NCI-H2081 treated with DMSO at 0.1 percent for 48 hours (cell line): Measurements from ENCODE around the gene CD300LF.

ENCODE experiments used
- DNase-seq: peaks from one replicate; lab custom pipeline; 2025; lab: John Stamatoyannopoulos, UW

Gene CD300LF

DNA sequence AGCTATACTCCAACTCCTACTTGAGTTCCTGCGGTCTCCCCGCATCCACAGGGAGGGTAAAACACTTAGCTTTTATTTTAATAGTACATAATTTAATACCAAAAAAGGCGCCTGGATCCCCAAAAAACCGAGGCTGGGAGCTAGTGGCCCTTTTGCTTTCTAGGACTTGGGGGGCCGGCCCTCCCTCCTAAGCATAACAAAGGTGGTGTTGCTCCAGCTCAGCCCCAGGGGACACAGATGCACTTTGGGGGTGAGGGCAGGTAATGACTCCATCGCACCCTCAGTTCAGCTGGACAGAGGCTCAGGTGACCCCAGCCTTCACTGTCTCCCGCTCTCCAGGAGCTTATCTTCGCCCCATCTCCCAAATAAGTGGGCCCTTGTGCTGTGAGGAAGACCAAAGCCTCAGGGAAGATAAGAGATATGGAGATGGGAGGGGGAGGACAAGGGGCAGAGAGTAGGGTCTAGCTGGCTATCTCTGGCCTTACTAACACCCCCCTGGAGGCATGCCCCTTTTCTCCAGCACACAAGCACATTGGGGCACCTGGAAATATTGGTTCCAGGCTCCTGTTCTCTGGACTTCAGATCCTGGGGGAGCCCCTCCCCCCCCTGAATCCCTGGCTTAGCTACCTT is 32.9 kb upstream of the CD300LF start:
- DNase-seq: no peak

DNA sequence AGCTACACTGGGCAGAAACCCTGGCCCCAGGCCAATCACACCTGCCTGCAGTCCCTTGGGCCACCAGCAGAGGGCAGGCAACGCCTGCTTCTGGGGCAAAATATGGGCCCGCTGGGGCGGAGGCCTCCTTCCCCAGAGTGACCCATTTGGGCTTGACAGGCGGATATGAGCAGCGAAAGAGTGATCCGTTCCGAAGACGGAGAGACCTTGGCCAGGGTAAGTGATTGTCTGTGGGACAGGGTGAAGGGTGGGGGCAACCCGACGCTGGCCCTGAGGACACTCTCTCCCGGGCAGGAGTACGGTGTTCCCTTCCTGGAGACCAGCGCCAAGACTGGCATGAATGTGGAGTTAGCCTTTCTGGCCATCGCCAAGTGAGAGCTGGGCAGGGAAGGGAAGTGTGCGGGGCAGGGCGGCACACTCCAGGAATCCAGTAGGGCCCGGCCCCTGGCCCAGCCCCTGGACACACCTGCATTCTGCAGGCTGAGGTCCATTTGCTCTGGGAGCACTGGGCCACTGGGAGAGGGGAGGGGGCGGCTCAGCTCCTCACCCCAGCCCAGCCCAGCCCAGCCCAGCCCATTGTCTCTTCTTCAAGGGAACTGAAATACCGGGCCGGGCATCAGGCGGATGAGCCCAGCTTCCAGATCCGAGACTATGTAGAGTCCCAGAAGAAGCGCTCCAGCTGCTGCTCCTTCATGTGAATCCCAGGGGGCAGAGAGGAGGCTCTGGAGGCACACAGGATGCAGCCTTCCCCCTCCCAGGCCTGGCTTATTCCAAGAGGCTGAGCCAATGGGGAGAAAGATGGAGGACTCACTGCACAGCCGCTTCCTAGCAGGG is 32.2 kb upstream of the CD300LF start:
- DNase-seq: peak; percentile 6

DNA sequence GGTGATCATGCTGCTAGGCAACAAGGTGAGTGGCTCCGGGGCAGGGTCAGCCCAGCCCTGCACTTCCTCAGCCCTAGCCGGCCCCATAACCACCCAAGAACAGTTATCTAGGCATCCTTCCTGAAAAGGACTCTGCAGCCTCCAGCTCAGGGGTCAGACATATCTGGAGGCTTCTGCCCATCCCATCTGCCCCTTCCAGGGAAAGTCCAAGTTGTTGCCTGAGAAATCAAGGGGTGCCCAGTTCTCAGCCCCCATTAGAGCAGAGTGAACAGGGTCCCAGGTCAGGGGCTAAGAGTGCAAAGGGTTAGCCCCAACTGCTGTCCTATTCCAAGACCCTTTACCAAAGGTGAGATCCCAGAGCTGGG is 31.6 kb upstream of the CD300LF start:
- DNase-seq: no peak

DNA sequence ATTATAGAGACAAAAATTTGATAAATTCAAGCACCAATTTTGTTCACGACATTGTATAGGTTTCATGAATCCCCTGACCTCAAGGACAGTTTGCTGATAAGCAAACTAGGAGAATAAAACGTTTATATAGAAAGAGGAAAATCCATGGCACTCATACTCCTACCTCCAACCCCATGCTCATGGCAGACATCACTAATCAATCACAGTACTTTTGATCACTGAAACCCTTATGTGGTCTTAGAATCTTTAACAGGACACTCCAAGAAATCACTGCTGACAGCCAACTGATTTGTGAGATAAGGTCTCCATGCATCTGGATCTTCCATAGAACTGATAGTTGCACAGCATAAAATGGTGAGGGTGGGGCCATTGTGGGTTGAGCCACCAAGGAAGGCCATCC is 31.0 kb upstream of the CD300LF start:
- no peak for DNase-seq

DNA sequence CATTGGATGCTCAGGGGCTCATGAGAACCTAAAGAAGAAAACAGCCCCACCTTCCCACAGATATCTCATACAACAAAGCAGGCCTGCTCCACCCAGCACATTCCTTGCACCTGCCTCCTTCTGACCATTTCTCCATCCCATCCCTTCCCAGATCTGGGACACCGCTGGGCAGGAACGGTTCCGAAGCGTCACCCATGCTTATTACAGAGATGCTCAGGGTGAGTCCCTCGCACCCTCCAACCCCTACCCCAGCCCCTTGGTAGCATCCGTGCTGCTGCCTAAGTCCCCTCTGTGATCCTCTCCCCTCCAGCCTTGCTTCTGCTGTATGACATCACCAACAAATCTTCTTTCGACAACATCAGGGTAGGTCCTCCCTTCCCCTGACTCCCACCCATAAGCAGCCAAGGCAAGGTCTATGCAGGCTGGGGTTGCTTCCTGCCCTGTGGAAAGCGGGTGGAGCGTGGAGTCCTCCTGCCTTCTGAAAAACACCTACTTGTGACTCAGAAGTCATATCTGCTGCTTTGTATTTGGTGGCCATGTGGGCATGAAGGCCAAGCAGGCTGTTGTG is 30.3 kb upstream of the CD300LF start:
- DNase-seq: no peak

DNA sequence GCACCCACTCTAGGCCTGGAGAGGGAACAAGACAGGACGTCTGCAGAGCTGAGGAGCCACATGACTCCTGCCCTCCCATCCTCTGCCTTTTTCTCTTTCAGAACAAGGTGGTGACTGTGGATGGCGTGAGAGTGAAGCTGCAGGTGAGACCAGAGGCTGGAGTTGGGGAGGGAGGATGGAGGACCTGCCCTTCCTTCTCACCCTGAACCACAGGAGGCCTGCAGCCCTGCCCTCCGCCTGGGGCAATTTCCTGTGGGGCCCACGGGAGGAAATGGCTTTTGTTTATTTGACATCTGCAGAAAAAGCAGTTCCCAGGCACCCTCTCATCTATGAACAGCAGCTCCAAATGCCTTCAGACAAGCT is 29.4 kb upstream of the CD300LF start:
- no peak for DNase-seq

DNA sequence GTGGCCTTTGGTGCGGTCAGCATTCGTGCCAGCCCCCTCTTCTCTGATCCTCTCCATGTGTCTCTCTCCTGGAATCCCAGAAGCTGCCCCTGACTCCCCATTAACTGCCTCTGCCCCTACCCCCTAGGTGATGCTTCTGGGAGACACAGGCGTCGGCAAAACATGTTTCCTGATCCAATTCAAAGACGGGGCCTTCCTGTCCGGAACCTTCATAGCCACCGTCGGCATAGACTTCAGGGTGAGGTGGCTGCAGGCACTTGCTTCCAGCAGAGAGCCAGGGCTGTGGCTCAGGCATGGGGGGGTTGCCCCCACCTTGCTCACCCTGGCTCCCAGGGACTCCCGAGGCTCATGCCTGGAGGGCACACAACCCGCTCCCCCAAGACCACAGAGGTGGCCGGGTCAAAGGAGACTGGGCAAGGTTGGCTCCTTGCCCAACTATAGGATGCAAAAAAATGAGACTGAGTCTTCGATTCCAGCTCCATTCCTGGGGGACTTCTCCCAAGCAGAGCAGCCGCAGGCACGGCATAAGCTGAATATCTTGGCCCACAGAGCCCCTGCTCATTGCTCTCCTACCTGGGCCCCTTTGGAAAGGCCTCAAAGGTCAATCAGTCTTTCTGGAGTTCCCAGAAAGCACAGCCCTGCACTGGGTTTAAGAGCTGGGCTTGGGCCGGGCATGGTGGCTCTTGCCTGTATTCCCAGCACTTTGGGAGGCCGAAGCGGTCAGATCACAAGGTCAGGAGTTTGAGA is 28.1 kb upstream of the CD300LF start:
- no peak for DNase-seq

DNA sequence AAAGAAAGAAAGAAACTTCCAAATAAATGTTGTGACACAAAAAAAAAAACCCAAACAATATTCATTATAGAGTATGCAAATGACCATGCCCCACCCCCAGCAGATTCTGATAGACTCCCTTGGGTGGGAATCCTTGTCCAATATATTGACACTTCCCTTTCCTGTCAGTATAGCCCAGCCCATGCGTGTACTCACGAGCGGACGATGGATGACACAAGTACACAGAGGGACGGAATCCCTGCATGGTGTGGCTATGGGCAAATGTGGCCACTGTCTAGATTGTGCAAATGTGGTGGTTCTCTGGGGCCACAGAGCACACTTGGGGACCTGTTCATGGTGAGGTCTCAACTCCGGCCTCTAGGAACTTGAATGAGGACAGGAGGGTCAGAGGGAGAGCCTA is 27.4 kb upstream of the CD300LF start:
- no peak for DNase-seq

DNA sequence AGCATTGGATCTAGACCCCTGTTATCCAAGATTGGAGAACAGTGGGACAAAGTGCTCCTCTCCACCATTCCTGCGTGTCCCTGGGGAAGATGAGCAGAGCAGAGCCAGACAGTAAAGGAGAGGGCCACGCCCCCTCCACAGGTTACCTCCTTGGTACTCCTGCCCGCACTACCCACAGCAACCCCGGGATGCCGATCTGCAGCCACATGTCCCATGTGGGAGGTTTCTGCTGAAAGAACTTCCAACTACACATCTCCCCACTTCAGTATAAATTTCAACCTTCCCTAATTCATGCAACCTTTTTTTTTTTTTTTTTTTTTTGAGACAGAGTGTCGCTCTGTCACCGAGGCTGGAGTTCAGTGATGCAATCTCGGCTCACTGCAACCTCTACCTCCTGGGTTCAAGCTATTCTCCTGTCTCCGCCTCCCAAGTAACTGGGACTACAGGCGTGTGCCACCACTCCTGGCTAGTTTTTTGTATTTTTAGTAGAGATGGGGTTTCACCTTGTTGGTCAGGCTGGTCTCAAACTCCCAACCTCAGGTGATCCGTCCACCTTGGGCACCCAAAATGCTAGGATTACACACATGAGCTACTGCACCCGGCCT is 26.6 kb upstream of the CD300LF start:
- no peak for DNase-seq

DNA sequence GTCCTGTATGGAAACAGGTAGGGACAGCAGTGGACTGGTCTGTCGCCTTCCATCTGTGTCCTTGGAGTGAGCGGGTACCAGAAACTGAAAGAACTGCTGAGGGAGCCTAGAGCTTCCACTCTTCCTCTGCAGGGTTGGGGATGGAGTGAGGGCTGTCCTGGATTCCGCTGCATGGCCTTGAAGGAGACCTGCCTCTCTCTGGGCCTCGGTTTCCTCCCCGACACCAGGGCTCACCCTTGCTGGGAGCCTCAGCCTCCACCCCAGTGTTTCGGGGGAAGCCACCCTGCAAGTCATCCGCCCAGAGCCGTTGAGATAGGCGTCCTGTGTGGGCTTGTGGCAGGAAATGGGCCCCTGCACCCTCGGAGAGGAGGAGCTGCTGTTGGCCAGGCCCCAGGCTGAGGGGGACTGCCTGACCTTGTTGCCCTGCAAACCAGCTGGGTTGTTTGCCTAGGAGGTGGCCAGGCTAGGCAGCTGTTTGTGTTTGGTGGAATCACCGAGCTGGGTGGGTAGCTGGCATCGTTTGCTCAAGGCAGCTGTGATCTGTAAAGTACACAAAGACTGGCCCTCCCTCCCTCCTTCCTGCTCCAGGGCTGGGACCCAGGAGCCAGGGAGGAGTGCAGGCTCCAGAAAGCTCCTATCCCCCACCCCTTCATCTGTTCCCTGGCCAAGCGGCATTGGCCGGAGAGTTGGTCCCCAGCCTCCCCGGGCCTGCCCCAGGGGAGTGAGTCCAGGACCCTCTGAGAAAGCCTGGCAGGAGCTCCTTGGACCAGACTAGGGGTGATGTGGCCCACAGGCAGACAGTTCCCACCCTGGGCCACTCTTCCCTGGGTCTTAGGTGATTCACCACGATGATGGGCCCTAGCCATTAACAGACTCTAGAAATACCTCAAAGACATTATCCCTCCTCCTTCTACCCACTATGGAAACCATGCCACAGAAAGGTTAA is 25.6 kb upstream of the CD300LF start:
- no peak for DNase-seq

DNA sequence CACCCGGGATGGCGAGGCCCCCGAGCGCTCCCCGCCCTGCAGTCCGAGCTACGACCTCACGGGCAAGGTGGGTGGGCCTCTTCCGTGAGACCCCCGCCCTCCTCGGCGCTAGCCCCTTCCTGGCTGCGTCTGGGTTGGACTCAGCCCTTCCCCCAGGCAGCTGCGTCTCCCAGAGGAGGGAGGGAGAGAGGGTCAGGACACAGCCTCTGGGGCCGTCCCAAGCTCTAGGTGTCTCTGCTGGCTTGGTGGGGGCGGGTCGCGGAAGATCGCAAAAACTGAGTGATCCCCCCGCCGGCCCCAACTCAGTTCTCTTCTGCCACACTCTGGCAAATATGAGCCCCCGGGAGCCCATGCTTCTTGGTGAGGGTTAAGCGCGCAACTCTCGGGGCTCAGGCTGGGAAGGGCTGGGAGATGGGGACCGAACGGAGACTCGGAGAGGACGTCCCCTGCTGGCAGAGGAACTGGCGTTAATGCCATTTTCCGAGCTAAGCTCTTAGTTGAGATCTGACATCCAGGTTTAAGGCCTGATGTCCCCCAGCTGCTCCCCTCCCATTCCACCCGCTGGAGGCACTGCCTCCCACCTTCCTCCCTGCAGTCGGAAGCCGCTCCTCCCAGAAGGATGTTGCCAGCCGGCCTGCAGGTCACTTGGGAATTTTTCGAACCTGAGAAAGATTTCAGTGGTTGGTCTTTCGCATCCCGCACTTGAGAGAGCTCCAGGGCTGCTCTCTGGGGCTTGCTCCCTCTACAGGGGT is 24.8 kb upstream of the CD300LF start:
- DNase-seq: no peak

DNA sequence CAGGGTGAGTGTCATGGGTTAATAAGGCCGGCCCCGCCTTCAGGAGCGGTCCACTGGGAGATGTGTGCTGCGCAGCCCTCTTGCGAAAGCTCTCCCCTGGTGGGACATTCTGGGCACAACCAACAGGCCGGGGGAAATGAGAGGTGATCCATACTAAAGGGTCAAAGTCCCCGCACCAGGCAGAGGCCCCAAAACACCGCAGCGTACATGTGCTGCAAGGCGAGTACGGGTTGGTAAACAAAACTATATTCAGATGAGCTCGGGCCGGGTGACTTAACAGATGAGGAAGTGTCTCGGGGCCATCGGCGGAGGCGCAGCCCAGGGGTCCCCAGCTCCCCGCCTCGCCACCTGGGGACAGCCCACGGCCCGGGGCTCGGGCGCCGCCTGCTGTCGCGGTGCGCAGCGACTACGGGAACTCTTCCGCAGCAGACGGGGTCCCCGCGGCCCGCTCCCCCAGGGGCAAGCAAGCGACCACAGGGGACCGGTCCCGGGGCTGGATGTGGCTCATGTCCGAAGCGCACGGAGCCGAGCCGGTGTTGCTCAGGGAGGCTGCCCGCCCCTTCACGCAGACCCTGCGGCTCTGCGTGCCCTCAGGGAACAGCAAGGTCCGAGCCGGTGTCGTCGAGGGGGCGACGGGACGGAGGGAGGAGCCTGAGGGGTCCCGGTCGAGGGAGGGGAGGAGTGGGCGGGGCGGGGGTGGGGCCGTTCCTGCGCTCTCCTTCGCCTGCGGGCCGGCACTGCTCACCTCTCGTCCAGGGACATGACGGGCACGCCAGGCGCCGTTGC is 24.0 kb upstream of the CD300LF start, which contains the start of gene RAB37:
RAB37 (plus strand) TSS at position 744 of the 786 bp plus-strand sequence; CDS start at position 761, 17 bp downstream.
- DNase-seq: no peak

DNA sequence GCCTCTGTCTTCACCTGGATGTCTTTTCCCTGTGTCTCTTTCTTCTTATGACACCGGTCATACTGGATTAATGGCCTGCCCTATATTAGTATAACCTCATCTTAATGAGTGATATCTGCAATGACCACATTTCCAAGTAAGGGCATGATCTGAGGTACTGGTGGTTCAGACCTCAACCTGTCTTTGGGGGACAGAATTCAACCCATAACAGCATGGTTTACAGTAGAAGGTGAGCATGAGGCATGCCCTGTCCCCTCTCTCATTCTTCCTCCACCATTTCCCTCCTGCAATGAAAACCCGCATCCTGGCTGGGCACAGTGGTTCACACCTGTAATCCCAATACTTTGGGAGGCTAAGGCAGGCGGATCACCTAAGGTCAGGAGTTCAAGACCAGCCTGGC is 21.5 kb upstream of the CD300LF start:
- DNase-seq: no peak

DNA sequence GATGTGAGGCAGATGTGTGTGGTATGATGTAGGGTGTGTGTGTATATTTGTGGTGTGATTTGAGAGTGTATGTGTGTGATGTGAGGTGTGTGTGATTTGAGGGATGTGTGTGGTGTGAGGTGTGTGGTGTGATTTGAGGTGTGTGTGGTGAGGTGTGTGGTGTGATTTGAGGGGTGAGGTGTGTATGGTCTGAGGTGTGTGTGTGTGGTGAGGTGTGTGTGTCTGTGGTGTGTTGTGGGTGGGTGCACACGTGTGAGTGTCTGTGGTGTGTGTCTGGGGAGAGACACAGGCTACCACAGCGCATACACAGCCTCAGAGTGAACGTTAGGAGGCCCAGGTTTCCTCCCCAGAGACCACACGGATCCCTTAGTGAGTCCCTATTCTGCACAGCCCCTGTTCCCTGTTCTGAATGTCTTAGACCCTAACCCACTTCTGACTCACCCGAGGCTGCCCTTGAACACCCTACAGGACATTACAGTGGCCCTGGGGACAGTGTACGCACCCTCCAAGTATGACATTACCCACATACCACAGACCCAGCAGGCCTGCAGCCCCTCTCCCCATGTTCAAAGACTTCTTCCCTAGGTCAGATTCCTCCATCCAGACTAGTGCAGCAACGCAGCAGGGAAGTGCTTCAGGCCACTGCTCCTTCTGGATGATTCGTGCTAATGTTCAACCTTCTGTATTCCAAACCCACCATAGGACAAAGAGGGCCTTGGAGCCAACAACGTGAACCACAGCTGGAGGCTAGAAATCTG is 20.8 kb upstream of the CD300LF start:
- no peak for DNase-seq

DNA sequence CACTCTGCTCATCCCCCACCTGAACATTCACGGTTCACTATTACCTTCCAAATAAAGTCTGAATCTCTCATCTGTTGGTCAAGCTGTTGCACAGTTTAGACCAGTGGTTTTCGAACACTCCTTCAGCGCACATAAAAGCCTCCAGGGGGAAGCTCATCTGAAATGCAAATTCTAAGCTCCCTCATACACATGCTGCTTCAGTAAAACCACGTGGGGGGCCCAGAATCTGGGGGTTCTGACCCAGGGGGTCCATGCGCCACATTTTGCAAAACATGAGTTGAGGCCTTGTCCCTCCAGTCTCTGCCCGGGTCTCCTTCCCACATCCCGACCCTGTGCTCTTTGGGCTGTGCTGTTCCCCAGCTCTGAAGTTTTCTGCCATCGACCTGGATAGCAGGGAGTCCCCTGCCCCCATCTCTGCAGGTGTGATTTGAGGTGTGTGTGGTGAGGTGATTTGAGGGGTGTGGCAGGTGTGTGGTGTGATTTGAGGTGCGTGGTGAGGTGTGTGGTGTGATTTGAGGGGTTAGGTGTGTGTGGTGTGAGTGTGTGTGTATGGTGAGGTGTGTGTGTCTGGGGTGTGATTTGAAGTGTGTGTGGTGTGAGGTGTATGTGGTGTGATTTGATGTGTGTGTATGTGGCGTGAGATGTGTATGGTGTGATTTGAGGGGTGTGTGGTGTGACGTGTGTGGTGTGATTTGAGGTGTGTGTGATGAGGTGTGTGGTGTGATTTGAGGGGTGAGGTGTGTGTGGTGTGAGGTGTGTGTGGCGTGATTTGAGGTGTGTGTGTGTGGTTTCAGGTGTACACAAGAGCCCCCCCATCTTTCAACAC is 19.5 kb upstream of the CD300LF start:
- DNase-seq: no peak

DNA sequence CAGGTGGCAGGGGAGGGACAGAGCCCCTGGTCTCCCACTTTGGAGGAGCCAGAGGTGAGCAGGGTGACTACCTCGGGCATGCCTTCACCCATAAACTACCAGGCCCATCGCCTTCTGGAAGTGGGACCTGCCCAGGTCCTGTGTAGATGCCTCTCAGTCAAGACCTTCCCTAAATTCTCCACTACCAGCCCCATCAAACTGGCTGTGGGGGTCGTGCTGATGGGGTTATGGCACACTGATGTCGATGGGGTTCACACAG is 18.6 kb upstream of the CD300LF start:
- no peak for DNase-seq

DNA sequence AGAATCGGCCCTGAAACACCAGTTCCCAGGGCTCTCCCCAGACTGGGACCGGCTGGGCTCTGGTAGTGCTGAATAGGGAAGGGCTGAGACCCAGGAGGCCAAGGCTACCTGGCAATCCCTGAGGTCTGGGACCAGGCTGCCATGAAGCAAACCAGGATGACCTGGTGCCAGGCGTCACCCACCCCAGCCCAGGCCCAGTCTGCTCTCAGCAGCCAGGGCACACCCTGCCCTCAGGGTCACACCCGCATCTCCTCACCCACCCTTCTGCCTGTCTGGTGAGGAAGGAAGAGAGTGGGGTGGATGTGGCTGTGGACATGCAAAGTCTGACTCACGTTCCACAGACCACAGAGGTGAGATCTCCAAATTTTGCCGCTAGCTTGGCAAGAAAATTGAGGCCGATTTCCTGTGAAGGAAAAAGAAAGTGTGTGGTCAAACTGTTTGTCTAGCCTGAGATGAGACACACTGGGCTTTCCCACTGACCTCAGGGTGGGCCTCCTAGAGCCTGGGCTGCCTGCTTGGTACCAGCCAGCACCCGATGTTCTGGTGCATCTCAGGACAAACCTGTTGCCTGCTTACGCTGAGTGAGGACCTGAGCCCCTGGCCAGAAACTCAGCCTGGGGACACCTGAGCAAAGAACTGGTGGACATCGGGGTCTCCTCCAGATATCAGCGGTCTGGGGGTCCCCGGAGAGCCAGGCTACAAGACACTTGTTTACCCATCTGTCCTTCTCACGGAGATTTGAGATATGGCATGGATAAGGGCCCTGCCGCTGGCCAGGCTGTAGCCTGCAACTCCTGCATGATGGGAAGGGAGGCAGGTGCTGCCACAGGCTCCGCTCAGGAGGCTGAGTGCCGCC is 18.0 kb upstream of the CD300LF start:
- no peak for DNase-seq
